ENCODE data around the gene NLRP6. TPM values are rescaled to one million over a fixed set of nuclear protein-coding genes. Genes with fewer than 3 reads are reported as not detected.

Gene NLRP6
- total RNA-seq, 1 experiment from 2014 or later = not detected

DNA sequence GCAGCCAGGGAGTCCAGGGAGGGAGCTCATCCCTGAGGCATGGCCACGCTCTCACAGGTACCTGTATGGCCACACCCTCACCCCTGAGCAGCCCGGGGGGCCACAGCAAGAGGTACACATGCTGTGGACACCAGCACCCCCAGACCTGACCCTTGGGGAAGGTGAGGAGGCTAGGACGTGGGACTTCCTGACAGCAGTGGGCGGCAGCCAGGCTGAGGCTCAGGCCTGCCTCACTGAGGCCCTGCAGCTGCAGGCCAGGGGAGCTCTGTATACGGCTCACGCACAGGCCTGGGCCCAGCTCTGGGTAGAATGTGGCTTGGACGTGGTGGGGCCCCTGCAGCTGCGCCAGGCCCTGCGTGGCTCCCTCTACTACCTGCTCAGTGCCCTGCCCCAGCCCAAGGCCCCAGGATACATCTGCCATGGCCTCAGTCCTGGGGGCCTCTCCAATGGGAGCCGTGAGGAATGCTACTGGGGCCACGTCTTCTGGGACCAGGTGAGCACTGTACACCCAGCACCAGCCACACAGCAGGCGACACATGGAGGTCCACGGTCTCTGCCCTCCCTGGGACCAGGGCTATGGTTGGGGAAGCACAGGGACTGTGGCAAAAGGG is 12.5 kb downstream of the NLRP6 start:
- H3K27ac ChIP-seq = no peak overlapping the region
- H3K27me3 ChIP-seq (ENCODE audit: insufficient read depth, low read depth) = no peaks in the 10 kb centered on the region
- ChIA-PET POLR2A (ENCODE audit: unreplicated experiment) (no interaction called here), CTCF (no interaction called here)
- H2AFZ ChIP-seq = no peak overlapping the region
- no peaks in the 10 kb centered on the region for H3K9me2 ChIP-seq (ENCODE audit: insufficient read depth)
- no peaks in the 10 kb centered on the region for H3K9me3 ChIP-seq (ENCODE audit: insufficient read depth, low read depth)
- no peak for DNase-seq
- no peak for TF ChIP-seq EZH2 (IDR thresholded peaks at IDR 0.05; ENCODE audit: low read depth)
- no peaks in the 10 kb centered on the region for H3K4me1 ChIP-seq (replicated peaks; ENCODE audit: insufficient read depth)
- no peak overlapping the region for H3K4me2 ChIP-seq
- no peak overlapping the region for H3K4me3 ChIP-seq
- no peaks in the 10 kb centered on the region for H3F3A ChIP-seq (ENCODE audit: insufficient read depth, low read depth)
- no peaks in the 10 kb centered on the region for H4K20me1 ChIP-seq (ENCODE audit: insufficient read depth)
- no peaks in the 10 kb centered on the region for H3K36me3 ChIP-seq (ENCODE audit: low read depth)
- intact Hi-C loops (cut with micrococcal nuclease; ENCODE audit: unreplicated experiment) = no loop called here
- no TSS peak for BruUV-seq (replicated peaks)
- H3K79me2 ChIP-seq (ENCODE audit: low read depth) = no peaks in the 10 kb centered on the region

DNA sequence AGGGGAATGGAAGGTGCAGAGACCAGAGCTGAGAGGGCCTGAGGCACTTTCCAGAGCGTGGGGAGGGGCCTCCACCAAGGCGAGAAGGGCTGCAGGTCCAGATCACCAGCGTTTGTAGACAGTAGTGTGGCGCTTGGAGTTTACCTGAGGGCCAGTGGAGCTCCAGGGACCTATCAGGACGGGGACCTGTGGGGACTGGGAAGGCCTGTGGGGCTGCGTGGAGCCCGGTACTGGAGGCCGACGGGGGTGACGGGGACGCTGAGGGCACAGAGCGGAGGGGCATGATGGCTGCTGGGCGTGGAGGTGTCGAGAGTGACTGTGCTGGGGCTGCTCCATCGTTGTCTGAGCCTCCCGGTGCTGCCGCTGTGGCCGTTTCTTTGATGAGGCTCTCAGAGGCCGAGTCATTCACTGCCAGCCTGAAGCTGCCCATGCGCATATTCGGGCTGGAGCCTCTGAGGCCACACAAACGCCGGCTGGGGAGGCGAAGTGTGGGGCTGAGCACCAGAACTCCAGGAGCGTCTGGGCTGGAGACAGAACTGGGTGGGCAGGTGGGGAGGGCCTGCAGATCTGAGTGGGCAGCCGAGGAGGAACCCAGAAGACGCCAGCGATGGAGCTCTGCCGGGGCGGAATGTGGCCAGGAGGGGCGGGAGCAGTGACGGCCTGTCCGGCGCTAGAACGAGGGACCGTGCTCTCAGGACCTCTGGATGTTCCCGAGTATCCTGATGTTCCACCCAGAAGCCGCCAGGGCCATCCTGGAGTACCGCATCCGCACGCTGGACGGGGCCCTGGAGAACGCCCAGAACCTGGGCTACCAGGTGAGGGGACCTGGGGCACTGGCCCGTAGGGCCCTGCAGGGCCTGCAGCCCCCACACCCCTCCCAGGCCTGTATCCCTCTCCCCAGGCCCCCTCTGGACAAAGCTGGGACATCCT is 13.3 kb downstream of the NLRP6 start:
- BruUV-seq (replicated peaks) = no TSS peak
- Histone ChIP-seq H3K27ac (no peak overlapping the region), H3K36me3 (ENCODE audit: low read depth) (no peaks in the 10 kb centered on the region), H3F3A (ENCODE audit: insufficient read depth, low read depth) (no peaks in the 10 kb centered on the region), H3K79me2 (ENCODE audit: low read depth) (no peaks in the 10 kb centered on the region), H3K9me3 (ENCODE audit: insufficient read depth, low read depth) (no peaks in the 10 kb centered on the region), H3K9me2 (ENCODE audit: insufficient read depth) (no peaks in the 10 kb centered on the region), H3K4me1 (replicated peaks; ENCODE audit: insufficient read depth) (no peaks in the 10 kb centered on the region), H3K4me2 (no peak overlapping the region), H4K20me1 (ENCODE audit: insufficient read depth) (no peaks in the 10 kb centered on the region), H3K27me3 (ENCODE audit: insufficient read depth, low read depth) (no peaks in the 10 kb centered on the region), H3K4me3 (no peak overlapping the region), H2AFZ (no peak overlapping the region)
- intact Hi-C loops (cut with micrococcal nuclease; ENCODE audit: unreplicated experiment) = no loop called here
- no peak for DNase-seq
- ChIA-PET CTCF (no interaction called here), POLR2A (ENCODE audit: unreplicated experiment) (no interaction called here)
- TF ChIP-seq EZH2 (IDR thresholded peaks at IDR 0.05; ENCODE audit: low read depth) (no peak), CTCF (conservative IDR thresholded peaks at IDR 0.05) (no peak)

GRCh38 chr11:292211-293121 is 14.3 kb downstream of the NLRP6 start:
- Histone ChIP-seq H3K79me2 (ENCODE audit: low read depth) (no peaks in the 10 kb centered on the region), H3K27ac (no peak overlapping the region), H3F3A (ENCODE audit: insufficient read depth, low read depth) (no peaks in the 10 kb centered on the region), H3K4me1 (replicated peaks; ENCODE audit: insufficient read depth) (no peaks in the 10 kb centered on the region), H3K36me3 (ENCODE audit: low read depth) (no peaks in the 10 kb centered on the region), H3K4me3 (no peak overlapping the region), H3K4me2 (no peak overlapping the region), H3K9me3 (ENCODE audit: insufficient read depth, low read depth) (no peaks in the 10 kb centered on the region), H2AFZ (no peak overlapping the region), H3K27me3 (ENCODE audit: insufficient read depth, low read depth) (no peaks in the 10 kb centered on the region), H3K9me2 (ENCODE audit: insufficient read depth) (no peaks in the 10 kb centered on the region), H4K20me1 (ENCODE audit: insufficient read depth) (no peaks in the 10 kb centered on the region)
- BruUV-seq (replicated peaks) = no TSS peak
- intact Hi-C loops (cut with micrococcal nuclease; ENCODE audit: unreplicated experiment) = no loop called here
- no peak for DNase-seq
- ChIA-PET POLR2A (ENCODE audit: unreplicated experiment) (no interaction called here), CTCF (no interaction called here)
- TF ChIP-seq CTCF (conservative IDR thresholded peaks at IDR 0.05) = no peak
- no peak for TF ChIP-seq EZH2 (IDR thresholded peaks at IDR 0.05; ENCODE audit: low read depth)

Data from PC-9 (cell line).